Tongue (tissue), 2 donors: Measurements from ENCODE around the gene CLDN6. TPM values are rescaled to one million over a fixed set of nuclear protein-coding genes. Genes with fewer than 3 reads are reported as not detected.

ENCODE experiments used
- DNase-seq: peaks from one replicate; pipeline ENCODE4 v3.0.0-alpha.2; 2015
- total RNA-seq: library from RNA; depleted of rRNA; stranded (reverse); fragments of >200 nt; gene quantifications from one replicate; pipeline ENCODE4 v1.2.3, GENCODE V29; 2014

CLDN6 gene
- total RNA-seq, 1 donor from 2014 or later, result not detected

DNA sequence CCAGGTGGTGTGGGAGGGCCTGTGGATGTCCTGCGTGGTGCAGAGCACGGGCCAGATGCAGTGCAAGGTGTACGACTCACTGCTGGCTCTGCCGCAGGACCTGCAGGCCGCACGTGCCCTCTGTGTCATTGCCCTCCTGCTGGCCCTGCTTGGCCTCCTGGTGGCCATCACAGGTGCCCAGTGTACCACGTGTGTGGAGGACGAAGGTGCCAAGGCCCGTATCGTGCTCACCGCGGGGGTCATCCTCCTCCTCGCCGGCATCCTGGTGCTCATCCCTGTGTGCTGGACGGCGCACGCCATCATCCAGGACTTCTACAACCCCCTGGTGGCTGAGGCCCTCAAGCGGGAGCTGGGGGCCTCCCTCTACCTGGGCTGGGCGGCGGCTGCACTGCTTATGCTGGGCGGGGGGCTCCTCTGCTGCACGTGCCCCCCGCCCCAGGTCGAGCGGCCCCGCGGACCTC is 4.5 kb downstream of the CLDN6 start:
- DNase-seq, result no peak

DNA sequence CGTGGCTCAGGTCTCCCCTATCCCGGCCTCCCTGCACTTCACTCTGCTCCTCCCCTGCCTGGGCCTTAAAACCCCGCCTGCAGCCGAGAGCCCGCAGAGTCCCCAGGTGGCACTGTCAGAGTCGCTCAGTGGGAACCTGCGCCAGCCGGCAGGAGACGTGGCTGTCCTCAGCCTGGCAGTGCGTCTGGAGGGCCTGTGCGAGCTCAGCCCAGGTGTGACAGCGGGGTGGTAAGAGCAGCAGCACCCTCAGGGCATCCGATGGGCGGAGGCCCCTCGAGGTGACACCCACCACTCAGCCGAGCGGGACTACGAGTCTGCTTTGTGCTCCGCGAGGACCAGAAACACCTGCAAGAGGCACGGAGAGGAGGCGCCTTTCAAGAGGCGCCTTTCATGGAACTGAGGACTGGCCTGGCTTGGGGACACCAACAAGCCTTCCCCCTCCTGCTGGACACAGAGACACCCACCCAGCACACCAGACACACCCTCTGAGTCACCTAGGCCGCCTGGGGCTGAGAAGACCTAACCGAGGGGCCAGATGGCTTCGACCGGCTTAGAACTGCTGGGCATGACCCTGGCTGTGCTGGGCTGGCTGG is 5.1 kb downstream of the CLDN6 start, which contains the start of gene CLDN9:
Gene CLDN9 (plus strand): TSS at position 96 of the 593 bp plus-strand sequence. CDS start 440 bp downstream, at position 536.
- no peak for DNase-seq

DNA sequence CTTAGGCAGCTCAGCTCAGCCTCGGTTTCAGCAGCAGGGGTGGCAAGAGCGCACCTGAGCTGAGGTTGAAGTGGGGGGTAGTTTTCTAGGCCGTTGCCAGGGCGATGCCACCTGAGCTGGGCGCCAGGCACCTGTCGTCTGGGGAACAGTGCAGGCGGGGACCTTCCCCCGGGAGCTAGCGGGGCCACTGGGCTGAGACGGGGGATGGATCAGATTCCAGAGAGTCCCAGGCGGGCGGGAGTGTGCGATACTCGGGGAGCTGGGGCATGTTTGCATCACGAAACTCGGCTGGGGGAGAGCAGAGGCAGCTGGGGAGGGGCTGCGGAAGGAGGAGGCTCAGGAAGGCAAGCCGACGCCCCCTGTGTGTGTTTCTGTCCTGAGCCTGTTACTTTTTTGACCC is 5.7 kb downstream of the CLDN6 start:
- no peak for DNase-seq

DNA sequence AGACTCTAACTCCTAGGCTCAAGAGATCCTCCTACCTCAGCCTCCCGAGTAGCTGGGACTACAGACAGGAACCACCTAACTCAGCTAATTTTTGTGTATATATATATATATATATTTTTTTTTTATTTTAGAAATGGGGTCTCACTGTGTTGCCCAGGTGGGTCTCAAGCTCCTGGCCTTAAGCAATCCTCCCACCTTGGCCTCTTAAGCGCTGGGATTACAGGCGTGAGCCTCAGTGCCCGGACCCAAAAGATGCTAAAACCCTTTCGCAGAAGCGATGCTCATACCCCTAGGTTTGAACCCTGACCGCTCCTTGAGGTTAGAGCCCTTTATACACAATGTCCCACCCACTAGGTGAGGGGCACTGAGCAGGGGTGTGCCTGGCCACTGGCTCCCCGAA is 7.5 kb downstream of the CLDN6 start:
- no peak for DNase-seq

DNA sequence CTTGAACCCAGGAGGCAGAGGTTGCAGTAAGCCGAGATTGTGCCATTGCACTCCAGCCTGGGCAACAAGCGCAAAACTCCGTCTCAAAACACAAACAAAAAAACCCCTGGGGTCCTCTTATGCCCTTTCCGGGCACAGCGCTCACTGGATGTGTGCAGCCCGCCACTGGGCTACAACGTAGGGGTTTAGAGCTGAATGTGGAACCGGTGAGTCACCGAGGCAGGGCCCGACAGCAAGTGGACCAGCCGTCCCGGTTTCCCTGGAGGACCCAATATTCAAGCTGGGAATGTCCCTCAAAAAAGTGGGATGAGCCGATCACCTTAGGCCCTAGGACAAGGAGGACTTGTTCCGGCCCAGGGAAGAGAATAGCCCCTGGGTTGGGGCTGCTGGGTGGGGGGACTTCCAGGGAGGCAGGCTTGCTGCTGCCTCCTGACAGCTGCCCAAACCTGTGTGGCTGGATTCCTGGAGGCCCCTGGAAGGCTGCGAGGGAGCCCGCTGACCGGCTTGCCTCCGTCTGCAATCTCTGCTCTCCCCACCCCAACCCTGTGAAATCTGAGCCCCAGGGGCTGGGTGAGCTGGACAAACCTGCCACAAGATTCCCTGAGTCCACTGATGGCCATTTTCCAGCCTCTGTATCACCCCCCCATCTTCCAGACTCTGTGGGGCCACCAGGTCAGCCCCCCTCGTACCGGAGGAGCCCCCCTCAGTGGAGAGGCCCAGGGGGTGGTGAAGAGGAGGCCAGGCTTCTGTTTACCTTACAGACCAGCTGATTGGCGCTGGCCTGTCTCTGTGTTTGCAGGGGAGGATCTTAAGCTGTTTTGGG is 8.2 kb downstream of the CLDN6 start:
- DNase-seq, result peak; percentile 68

DNA sequence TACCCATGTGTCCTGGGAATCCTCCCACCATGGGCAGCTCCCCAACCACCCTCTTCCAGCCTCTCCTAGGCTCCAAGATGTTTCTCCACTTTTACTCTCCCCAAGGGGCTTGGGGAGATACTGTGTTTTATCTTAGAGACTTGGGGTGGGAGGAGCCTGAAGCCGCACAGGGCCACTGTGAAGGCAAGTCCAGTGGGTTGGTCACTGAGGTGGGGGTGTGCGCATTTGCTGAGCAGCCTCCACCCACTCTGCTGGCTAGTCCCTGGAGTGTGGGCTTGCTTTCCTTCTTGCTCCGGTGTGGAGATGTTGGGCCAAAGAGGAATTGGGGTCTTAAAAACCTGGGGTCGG is 9.3 kb downstream of the CLDN6 start:
- no peak for DNase-seq

DNA sequence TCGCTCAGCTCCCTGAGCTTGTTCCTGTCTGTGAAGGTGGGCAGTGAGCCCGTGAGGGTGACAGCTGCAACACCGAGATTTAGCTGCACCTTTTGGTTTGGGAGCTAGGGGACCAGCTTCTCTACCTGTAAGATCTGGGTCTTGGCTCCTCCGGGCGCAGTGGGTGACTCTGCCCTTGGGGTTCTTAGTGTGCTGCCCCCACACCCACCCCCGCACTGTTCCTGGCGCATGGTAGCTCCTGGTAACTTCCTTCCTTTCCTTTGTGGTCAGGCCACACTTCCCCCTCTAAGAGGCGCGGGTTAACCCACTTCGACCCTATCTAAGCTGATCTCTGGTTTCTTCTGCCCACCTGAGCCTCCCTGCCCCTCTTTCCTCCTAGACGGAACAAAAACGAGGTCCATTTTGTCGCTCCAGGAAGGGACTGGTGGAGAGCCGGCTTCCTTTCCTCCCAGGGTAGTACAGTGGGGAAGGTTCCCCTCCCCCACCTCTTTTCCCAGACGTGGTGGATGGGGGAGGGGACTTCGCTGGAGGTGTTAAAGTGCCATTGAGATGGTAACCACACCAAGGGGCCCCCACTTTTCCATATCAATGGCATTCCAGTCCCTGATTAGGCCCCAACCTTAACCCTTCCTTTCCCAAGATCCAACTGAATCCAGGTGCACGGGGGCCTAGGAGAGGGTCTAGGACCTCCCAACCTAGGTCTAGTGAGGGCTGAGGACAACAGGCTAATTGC is 9.9 kb downstream of the CLDN6 start:
- no peak for DNase-seq

DNA sequence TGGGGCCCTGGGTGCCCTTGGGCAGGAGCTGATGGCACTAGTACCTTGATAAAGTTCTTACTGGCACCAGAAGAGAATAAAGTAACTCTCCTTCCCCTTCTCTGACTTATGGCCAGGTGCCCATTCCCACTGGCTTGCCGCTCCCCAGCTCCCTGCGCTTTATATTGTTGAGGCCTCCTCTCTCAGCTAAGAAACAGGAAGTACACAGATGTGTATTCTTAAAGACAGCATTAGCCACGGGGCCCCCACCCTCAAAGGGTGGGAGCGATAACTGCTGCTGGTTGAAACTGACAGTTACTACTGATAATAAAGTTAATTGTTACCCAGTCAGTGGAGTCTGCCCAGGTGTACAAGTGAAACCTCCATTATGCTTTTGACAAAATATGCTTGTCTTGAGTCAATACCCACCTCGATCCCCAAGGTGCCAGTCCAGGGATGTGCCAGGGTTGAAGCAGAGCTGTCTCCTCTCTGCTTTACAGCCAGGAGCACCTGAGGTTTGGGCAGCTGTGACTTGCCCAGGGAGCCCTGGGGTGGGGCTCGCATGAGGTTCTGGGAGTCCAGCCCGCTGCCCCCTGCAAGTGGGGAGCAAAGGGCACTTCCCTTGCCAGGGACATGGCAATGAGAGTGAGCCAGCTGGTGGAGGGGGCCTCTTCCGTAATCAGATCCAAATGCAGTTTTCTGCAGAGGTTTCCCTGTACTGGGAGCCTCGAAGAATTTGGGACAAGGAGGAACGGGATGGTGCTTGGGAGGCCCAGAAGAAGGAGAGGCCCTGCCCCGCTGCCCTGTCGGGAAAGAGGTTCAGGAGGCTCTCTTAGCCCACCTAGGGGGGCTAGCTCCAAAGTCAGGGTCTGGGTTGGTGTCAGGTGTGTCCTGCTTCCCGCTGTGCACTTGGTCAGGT is 10.7 kb downstream of the CLDN6 start:
- DNase-seq, result no peak

DNA sequence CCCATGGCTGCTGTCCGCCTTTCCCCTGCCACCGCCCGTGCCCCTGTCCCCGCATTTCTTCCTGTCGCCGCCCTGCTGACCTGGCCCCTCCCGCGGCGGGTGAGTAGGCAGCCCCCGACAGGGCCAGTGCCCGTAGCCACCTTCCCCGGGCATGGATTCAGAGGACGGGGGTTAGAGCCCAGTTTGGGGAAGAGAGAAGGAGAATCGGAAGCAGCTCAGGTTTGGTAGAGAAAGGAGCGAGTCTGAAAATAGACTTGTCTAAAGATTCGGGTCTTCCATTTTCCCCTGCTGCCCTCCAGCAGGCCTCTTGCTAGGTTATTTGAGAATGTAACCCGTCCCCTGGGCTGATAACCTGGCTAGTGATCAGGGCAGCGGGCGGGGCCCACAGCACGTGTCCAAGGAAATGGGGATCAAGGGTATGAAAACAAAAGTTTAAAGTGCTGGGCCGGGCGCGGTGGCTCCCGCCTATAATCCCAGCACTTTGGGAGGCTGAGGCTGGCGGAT is 13.2 kb downstream of the CLDN6 start:
- no peak for DNase-seq

DNA sequence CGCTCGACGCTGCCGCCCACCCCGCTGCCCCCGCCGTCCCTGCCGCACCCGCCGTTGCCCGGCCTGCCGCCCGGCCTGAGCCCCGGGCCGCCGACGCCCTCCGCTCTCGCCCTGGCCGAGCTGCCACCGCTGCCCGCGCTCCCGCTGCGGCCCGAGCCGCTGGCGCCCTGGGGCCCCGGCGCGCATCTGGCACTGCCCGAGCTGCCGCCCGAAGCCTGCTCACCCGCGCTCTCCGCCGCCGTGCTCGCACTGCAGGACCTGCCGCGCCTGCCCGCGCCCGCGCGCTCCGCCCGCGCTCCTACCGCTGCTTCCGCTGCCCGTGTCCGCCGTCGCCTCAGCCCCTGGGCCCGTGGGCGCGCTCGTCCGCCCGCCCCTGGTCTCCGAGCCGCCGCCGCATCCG is 13.7 kb downstream of the CLDN6 start:
- DNase-seq, result no peak

DNA sequence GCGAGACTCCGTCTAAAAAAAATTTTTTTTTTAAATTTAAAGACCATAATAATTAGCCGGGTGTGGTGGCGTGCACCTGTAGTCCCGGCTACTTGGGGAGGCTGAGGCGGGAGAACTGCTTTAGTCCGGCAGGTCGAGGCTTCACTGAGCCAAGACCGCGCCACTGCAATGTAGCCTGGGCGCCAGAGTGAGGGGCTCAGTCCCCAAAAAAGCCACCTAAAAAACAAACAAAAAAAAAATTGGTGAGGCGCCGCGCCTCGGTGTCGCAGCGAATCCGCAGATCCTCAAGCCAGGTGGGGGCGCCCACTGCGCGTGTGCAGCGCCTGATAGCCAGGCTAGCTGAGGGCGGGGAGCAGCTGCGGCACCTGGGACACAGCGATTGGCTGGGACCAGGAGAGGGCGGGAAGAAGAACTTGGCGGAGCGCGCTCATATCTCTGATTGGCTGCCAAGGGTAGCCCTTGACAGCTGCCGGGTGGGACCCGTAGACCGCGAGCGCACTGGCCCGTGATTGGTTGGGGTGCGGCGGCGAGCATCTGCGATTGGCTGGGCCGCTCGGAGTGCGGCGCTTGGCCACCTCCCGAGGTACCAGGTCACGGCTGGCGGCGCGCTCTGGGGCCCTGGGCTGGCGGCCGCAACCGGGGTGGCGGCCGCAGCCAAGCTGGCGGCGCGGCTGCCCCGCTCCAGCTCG is 14.3 kb downstream of the CLDN6 start:
- DNase-seq, result peak; percentile 99

DNA sequence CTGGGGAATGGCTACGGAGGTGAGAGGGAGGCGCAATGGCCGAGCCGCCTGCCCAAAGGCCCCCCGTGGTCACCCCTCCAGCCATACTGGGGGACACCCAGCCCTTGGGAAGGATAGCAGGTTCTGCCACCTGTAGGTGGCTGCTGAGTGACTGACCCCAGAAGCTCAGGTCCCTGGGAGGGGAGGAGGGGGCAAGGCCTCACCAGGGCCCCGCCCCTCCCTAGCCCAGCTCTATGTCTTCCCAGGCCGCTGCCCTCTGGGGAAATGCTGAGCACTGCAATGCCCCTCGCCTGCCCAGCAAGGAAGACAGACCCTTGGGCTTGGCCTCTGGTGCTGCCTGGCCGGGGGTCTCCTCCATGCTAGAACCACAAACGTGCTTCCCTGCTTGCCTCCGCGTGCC is 16.7 kb downstream of the CLDN6 start:
- no peak for DNase-seq

DNA sequence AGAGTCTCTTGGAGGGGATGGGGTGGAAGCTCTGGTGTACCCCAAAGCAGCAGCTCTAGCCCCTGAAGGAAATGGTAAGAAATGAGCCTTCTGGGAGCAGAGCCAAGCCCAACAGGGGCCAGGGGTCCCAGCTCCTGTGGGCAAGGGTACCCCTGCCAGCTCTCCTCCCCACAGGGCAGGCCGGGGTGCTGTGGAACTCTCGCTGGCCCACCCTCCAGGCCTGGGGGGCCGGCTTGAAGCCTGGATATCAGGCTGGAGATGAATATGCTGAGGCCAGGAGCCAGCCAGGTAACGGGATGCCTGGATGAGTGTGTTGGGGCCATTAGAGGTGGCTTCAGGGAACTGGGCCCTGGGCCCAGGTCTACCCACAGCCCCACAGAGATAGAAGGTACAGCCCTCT is 17.4 kb downstream of the CLDN6 start:
- no peak for DNase-seq

DNA sequence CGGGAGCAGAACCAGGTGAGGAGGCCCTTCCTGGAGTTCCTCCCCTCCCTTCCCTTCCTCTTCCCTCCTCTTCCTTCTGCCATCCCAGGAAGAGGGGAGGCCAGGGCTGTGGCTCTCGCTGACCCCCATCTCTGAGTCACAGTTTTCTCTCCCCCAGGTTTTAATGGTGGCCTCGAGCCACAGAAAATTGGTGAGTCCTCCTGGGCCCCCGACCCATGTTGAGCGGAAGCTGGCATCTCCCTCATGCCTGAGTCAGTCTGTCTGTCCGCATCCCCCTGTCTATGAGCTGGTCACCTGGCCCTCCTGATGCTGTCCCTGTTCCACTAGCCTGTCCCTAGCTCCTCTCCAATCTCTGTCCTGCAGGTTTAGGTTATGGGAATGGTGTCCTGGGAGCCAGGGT is 18.1 kb downstream of the CLDN6 start:
- DNase-seq, result no peak

DNA sequence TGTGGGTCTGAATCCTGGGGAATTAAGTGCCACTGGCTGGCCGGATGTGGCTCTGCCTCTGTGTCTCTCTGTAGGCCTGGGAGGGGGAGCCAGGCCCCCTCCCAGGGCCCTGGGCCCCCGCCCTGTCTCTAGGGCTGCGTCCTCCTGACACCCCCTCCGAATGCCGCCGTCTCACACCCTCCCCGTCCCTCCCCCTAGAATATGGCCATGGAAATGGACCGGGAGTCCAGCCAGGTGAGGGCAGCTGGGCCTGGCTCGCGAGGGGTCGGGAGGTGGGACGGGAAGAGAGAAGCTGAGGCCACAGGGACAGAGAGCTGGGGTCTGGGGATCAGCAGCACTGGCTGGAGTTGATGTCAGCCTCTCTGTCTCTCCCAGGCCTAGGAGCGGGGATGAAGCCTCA is 21.7 kb downstream of the CLDN6 start:
- no peak for DNase-seq

DNA sequence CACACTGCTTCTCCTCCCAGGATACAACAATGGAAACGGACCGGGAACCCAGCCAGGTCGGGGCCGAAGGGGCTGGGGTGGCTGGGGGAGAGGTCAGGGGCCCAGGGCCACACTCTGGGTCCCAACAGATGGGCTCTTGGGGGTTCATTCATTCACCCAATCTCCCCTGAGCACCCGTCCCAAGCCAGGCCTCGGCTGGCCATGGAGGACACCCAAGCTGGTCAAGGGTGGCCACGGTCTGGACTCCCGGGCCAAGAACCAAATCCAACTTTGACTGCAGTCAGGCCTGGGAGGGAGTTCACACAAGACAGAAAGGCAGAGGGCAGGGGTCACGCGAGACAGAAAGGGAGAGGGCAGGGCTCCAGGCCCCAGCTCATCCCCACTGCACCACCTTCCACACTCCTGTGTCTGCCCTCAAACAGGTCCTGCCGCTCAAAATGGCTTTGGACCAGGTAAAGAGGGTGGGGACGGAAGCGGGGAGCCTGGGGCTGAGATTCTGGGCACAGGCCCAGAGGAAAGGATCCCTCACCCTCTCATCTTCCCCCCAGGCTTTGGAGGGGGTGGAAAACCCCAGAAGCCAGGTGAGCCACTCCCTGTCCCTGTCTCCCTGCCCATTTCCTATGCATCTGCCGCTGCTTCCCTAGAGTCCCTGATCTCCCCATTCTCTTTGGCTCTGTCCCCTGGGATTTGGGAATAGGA is 25.5 kb downstream of the CLDN6 start:
- no peak for DNase-seq

DNA sequence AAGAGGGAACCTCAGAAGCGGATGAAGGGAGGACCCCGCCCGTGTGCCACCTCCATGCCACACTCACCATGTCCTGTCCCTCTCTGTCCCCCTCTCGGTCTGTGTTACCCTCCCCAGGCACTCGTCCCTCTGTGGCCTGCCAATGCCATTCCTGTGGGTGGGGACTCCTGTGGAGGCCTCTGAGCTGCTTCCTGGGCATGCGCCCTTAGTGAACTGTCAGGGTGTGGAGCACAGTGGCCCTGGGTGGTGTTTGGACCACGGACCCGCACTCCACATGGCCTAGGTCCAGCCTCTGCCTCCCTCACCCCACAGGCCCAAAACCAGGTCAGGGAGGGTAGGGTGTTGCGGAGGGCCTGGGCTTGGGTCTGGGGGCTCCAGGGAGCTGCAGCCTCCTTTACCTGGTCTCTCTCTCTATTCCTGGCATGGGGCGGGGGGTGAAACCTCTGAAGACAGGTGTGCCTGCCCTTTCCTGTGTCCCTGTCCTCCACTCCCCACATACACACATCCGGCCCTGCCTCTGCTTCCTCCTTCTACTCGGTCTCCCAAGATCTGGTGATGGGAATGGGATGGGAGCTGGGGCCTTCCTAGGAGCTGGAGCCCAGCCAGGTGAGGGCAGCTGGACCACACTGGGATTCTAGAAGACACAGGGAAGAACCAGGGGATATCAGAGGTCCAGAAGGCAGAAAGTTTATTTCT is 26.3 kb downstream of the CLDN6 start:
- no peak for DNase-seq

DNA sequence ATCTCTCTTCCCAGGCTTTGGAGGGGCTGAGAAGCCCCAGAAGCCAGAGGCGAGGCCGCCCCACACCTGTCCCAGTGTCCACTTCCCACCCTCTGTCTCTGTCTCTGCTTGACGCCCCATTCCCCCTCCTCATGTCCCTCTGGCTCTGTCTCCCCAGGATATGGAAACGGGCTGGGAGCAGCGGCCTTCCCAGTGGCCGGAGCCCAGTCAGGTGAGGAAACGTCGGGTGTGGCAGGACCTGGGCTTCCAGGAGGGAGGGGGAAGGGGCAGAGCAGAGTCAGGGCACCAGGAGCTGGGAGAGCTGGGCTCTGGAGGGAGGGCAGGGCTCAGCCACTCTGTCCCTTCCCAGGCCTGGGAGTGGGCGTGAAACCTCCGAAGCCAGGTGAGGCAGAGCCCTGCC is 27.1 kb downstream of the CLDN6 start:
- no peak for DNase-seq

DNA sequence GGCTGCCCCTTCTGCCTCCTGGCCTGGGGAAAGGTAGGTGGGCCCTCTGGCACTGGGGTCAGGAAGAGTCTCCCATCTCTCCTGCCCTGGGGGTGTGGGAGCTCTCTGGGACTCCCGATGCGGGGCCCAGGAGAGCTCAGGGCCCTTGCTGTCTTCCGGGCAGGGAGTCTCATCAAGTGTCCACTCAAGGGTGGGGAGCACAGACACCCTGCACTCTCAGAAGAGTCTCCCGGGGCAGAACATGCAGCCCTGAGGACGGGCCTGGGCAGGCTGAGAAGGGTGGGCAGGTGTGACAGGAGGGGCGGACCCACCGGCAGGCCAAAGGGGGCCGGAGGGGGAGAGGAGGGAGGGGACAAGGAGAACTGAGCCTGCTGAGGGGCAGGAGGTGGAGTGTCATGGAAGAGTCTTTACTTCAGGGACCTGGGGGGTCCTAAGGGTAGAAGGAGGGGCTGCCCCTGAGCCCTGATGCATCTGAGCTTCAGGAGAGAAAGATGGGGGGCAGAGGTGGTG is 29.3 kb downstream of the CLDN6 start:
- no peak for DNase-seq

DNA sequence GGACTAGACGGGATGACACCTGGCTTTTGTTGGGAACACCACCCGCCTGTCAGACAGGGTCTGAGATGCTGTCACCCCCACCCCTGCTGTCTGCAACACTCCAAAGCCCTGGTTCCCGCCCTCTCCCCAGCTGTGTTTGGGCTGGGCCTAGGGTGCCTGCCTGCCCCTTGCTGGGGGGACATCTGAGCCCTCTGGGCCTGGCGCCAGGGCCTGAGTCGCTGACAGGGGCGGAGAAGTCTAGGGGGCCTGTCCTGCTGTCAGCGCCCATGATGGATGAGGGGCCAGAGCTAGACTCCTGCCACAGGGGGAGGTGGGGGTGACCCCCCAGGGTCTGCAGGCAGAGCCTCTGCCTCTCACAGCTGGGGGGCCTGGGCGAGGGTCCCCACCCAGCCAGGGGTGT is 30.1 kb downstream of the CLDN6 start:
- DNase-seq, result peak; percentile 96
